K562 (cell line): ENCODE results near the gene GLIS1. TPM values are rescaled to one million over a fixed set of nuclear protein-coding genes. Genes with fewer than 3 reads are reported as not detected.

Experiments
- ATF7 ChIP-seq: fragments of 450-650 bp; IDR thresholded peaks from 2 replicates; pipeline ENCODE4 v1.7.1; 2014; ENCODE audit warnings: mild to moderate bottlenecking, moderate library complexity
- BRCA1 ChIP-seq, 2 experiments: fragments of 450-650 bp in 1 of 2; sonication (generic) in 1 of 2; formaldehyde crosslinking in 1 of 2; IDR thresholded peaks; 2 replicates each; pipeline versions ENCODE4 v1.5.0 to v1.6.1; 2017 to 2020; ENCODE audit warnings: mild to moderate bottlenecking in 1 of 2, missing genetic modification reagents in 1 of 2
- CEBPB ChIP-seq: fragments of 450-650 bp; IDR thresholded peaks from 2 replicates; pipeline ENCODE4 v1.6.1; 2016; ENCODE audit warnings: missing genetic modification characterization, missing compliant biosample characterization
- CTBP1 ChIP-seq: fragments of 450-650 bp; IDR thresholded peaks from 2 replicates; pipeline ENCODE4 v1.6.1; 2016; ENCODE audit warnings: borderline replicate concordance
- DNMT1 ChIP-seq: fragments of 450-650 bp; IDR thresholded peaks from 2 replicates; pipeline ENCODE4 v1.6.1; 2016; ENCODE audit warnings: antibody characterized with exemption, mild to moderate bottlenecking
- ETV1 ChIP-seq: fragments of 450-650 bp; conservative IDR thresholded peaks from 2 replicates; pipeline ENCODE4 v1.6.1; 2016; ENCODE audit warnings: missing genetic modification characterization, control low read depth, low read depth, missing compliant biosample characterization
- MAZ ChIP-seq, 2 experiments: fragments of 450-650 bp in 1 of 2; sonication (generic) in 1 of 2; formaldehyde crosslinking; IDR thresholded peaks in 1 of 2; conservative IDR thresholded peaks in 1 of 2; 2 replicates each; pipeline versions ENCODE4 v1.4.0 to v1.5.0; 2020; ENCODE audit warnings: mild to moderate bottlenecking in 1 of 2, missing genetic modification reagents in 1 of 2
- MYC ChIP-seq, 2 experiments: fragments of 250-450 bp in 1 of 2; sonication (Bioruptor Pico) in 1 of 2; IDR thresholded peaks; 2 replicates each; pipeline versions ENCODE4 v1.5.1 to v1.6.1; 2012 to 2021; ENCODE audit warnings: low read depth in 2 of 2, borderline replicate concordance in 1 of 2, improper control_type of control experiment in 1 of 2, low read length in 1 of 2, mild to moderate bottlenecking in 1 of 2, moderate library complexity in 1 of 2
- NFRKB ChIP-seq: fragments of 450-650 bp; IDR thresholded peaks from 2 replicates; pipeline ENCODE4 v1.6.1; 2016; ENCODE audit warnings: low read depth
- NFYB ChIP-seq: IDR thresholded peaks from 2 replicates; pipeline ENCODE4 v1.6.1; 2011; ENCODE audit warnings: mild to moderate bottlenecking, moderate library complexity; ENCODE audit not compliant: insufficient read length; ENCODE audit errors: extremely low read depth
- NR1H2 ChIP-seq: sonication (generic); formaldehyde crosslinking; IDR thresholded peaks from 2 replicates; pipeline ENCODE4 v1.4.0; 2020; ENCODE audit warnings: mild to moderate bottlenecking, missing genetic modification reagents
- NRF1 ChIP-seq, 2 experiments: fragments of 450-650 bp; IDR thresholded peaks in 1 of 2; conservative IDR thresholded peaks in 1 of 2; 2 replicates each; pipeline ENCODE4 v1.6.1; 2014; ENCODE audit warnings: mild to moderate bottlenecking in 2 of 2
- POLR3G ChIP-seq: IDR thresholded peaks from 2 replicates; pipeline ENCODE4 v1.6.1; 2011; ENCODE audit not compliant: insufficient read length, insufficient replicate concordance; ENCODE audit errors: extremely low read depth
- RHOXF2B ChIP-seq: fragments of 250-450 bp; sonication (Bioruptor Pico); conservative IDR thresholded peaks from 2 replicates; pipeline ENCODE4 v1.5.1; 2021
- SIRT6 ChIP-seq: IDR thresholded peaks from one replicate; pipeline ENCODE4 v1.6.1; 2012; ENCODE audit warnings: low read depth, mild to moderate bottlenecking, control low read depth, inconsistent platforms, low read length, moderate library complexity
- SMAD2 ChIP-seq: fragments of 150-350 bp; IDR thresholded peaks from 2 replicates; pipeline ENCODE4 v1.6.1; 2014; ENCODE audit warnings: low read depth, mild to moderate bottlenecking, low read length
- STAG1 ChIP-seq: sonication (generic); formaldehyde crosslinking; IDR thresholded peaks from 2 replicates; pipeline ENCODE4 v1.5.0; 2020; ENCODE audit warnings: missing genetic modification reagents, borderline replicate concordance
- ZNF668 ChIP-seq: fragments of 250-450 bp; sonication (Bioruptor Pico); IDR thresholded peaks from 2 replicates; pipeline ENCODE4 v1.8.0; 2022; ENCODE audit warnings: mild to moderate bottlenecking, inconsistent platforms
- polyA plus RNA-seq, 8 experiments: library from polyadenylated mRNA; depleted of rRNA in 4 of 8; stranded (reverse) in 5 of 8; unstranded in 3 of 8; fragments of >200 nt; fragmentation: Nextera tagmentation in 2 of 8; fragmentation: Illumina TruSeq in 1 of 8; extraction: Ambion mirVana in 2 of 8; extraction: Trizol in 1 of 8; gene quantifications; 2 replicates each; pipeline versions ENCODE4 v1.2.1 to v1.2.3, GENCODE V29; 2011 to 2014; ENCODE audit warnings: inconsistent platforms in 1 of 8, missing spikeins in 1 of 8
- total RNA-seq, 7 experiments: library from RNA; depleted of rRNA in 6 of 7; stranded (reverse); fragments of >200 nt in 6 of 7; fragmentation: Illumina TruSeq in 2 of 7; extraction: Trizol in 2 of 7; gene quantifications; 2 replicates each; pipeline versions ENCODE4 v1.2.1 to v1.2.3, GENCODE V29; 2011 to 2021; ENCODE audit warnings: low replicate concordance in 1 of 7
- TF ChIP-seq, protein P1 (sequence below): fragments of 450-650 bp; IDR thresholded peaks from one replicate; pipeline ENCODE4 v1.6.1; 2018; ENCODE audit warnings: mild to moderate bottlenecking, moderate library complexity; ENCODE audit not compliant: partially characterized antibody
- TF ChIP-seq, protein P2 (sequence below): fragments of 250-450 bp; sonication (Bioruptor Pico); IDR thresholded peaks from 2 replicates; pipeline ENCODE4 v1.5.0; 2021; ENCODE audit warnings: mild to moderate bottlenecking, moderate library complexity
- TF ChIP-seq, protein P3 (sequence below), 3 experiments: fragments of 200-800 bp in 1 of 3; sonication (Bioruptor generic) in 1 of 3; sonication (generic) in 1 of 3; formaldehyde crosslinking in 1 of 3; IDR thresholded peaks; 2 replicates each; pipeline versions ENCODE4 v1.6.1 to v1.8.0; 2016 to 2022; ENCODE audit warnings: mild to moderate bottlenecking in 2 of 3, missing compliant biosample characterization in 2 of 3, missing genetic modification characterization in 2 of 3, missing genetic modification reagents in 1 of 3
- TF ChIP-seq, protein P4 (sequence below): sonication (generic); formaldehyde crosslinking; IDR thresholded peaks from 2 replicates; pipeline ENCODE4 v1.8.0; 2022; ENCODE audit warnings: mild to moderate bottlenecking, missing genetic modification reagents

Gene GLIS1
- total and polyA plus RNA-seq, 9 of the 15 experiments (the other 6 are each of a cell fraction or from before 2014, with no cell fraction given): not detected

DNA sequence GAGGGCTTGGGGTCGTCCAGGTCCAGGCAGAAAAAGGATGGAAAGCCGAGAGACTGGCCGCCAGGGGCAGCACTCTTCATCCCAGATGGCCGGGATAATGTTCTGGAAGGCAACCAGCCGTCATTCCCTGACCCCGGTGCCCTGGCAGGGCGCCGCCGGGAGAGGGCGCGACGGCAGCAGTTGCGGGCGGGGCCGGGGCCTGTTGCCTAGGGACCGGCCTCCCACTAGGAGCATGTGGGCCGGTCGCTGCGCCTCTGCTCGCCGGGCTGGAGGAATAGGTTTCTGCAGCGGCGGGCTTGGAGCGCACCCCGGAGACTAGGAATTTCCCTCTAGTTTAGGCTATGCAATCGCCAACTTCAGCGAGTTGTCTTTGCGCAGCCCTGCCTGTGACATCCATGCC lies 268.8 kb downstream of the GLIS1 start (continued):
- TF ChIP-seq, protein P1, sequence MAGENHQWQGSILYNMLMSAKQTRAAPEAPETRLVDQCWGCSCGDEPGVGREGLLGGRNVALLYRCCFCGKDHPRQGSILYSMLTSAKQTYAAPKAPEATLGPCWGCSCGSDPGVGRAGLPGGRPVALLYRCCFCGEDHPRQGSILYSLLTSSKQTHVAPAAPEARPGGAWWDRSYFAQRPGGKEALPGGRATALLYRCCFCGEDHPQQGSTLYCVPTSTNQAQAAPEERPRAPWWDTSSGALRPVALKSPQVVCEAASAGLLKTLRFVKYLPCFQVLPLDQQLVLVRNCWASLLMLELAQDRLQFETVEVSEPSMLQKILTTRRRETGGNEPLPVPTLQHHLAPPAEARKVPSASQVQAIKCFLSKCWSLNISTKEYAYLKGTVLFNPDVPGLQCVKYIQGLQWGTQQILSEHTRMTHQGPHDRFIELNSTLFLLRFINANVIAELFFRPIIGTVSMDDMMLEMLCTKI: no peak
- TF ChIP-seq, protein P2, sequence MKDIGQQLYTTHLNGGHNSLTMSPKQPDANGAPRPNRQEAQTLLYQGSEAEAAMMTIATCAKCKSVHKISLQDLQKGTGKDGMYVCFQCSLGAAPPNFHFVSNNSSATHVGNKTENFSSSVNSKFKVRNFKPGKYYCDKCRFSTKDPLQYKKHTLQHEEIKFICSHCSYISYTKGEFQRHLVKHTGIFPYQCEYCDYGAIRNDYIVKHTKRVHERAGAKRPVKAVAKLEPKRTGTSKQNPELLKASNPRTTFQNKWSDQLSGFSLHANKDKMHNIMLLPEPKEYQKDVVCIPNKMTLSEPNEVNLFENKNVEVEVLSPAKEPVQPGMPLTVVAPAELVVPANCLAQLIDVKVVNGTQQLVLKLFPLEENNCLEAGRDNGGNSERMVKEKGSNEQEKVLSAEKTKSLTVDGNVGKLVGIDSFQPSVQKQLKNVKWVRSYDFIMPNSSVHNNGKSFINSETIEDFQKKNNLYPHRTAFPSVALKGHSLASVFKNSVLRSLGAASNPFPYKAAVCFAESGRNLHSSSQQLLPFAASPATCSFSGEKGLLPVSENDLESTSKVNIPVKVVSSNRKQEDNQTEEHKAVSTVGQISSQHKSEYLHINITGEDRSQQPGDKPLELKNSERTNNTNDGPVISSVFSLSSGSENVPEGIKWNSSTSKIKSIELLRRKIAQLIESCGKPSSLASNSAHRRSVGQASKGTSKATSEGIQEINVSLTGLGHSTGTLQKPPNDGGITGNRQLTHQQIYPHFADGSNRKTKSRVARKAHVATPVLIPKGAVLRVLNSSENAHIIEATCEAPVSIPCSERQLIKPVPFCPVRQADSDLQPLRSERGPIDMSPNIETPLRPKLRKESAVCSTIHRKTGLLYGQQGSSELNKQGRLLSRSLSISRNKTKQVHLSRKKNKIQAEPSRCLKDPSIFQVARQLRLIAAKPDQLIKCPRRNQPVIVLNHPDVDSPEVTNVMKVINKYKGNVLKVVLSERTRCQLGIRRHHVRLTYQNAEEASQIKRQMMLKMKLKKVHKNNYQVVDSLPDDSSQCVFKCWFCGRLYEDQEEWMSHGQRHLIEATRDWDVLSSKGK (CRISPR knock-in tag): no peak
- TF ChIP-seq, protein P3, sequence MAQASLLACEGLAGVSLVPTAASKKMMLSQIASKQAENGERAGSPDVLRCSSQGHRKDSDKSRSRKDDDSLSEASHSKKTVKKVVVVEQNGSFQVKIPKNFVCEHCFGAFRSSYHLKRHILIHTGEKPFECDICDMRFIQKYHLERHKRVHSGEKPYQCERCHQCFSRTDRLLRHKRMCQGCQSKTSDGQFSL (CRISPR knock-in tag; IDR thresholded peaks at IDR 0.05): no peak
- TF ChIP-seq, protein P3 (tag; IDR thresholded peaks at IDR 0.05): no peak
- peak; percentile 69; the same call in 1 of the 2 replicates for TF ChIP-seq CTBP1
- 0 out of 4 replicates have a peak, but pooled peaks of 1 of the 2 experiments have one; percentile 27 for TF ChIP-seq NRF1 (conservative IDR thresholded peaks at IDR 0.05 in 1 of 2, IDR thresholded peaks at IDR 0.05 in 1 of 2)
- no peak for TF ChIP-seq ZNF668
- TF ChIP-seq NR1H2 (CRISPR knock-in tag): no peak
- no peak for TF ChIP-seq CEBPB (tag)
- TF ChIP-seq BRCA1 (IDR thresholded peaks at IDR 0.05): no peak
- TF ChIP-seq BRCA1 (CRISPR knock-in tag; IDR thresholded peaks at IDR 0.05): no peak
- no peak for TF ChIP-seq DNMT1
- no peak for TF ChIP-seq STAG1 (CRISPR knock-in tag)
- no peak for TF ChIP-seq POLR3G
- TF ChIP-seq SIRT6: no peak
- TF ChIP-seq MAZ (CRISPR knock-in tag; conservative IDR thresholded peaks at IDR 0.05 in 1 of 2, IDR thresholded peaks at IDR 0.05 in 1 of 2): peak in 1 of 2 experiments; percentile 94; a peak in 2 of 4 replicates
- no peak for TF ChIP-seq NFRKB
- no peak for TF ChIP-seq ETV1 (tag)
- TF ChIP-seq SMAD2: no peak
- 0 out of 2 replicates have a peak, but pooled peaks have one; percentile 12 for TF ChIP-seq MYC (IDR thresholded peaks at IDR 0.05; ENCODE audit: low read depth, low read length)
- TF ChIP-seq MYC (CRISPR knock-in tag; IDR thresholded peaks at IDR 0.05; ENCODE audit: borderline replicate concordance, low read depth): no peak
- TF ChIP-seq, protein P4, sequence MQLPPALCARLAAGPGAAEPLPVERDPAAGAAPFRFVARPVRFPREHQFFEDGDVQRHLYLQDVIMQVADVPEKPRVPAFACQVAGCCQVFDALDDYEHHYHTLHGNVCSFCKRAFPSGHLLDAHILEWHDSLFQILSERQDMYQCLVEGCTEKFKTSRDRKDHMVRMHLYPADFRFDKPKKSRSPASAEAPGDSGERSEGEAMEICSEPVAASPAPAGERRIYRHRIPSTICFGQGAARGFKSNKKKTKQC (CRISPR knock-in tag): no peak
- no peak for TF ChIP-seq NFYB
- TF ChIP-seq ATF7: peak; percentile 39; the same call in 1 of the 2 replicates
- no peak for TF ChIP-seq RHOXF2B (CRISPR knock-in tag)
